HL-60 (cell line): ENCODE results near the gene TMEM98.

Experiments
- DNase-seq, 2 experiments: peaks; one replicate each; pipeline ENCODE4 v3.0.0-alpha.2; 2010 to 2020; ENCODE audit warnings: low read depth in 1 of 2, low spot score in 1 of 2
- H3K27ac ChIP-seq: fragments of 250-450 bp; sonication (Bioruptor Pico); replicated peaks from 2 replicates; pipeline ENCODE4 v1.5.1; 2020; ENCODE audit warnings: mild to moderate bottlenecking, moderate library complexity
- H3K27me3 ChIP-seq: fragments of 250-450 bp; sonication (Bioruptor Pico); 2 replicates; pipeline ENCODE4 v1.5.1; 2021; ENCODE audit warnings: mild to moderate bottlenecking, moderate library complexity; ENCODE audit not compliant: insufficient read depth, poor library complexity, severe bottlenecking
- H3K4me3 ChIP-seq: replicated peaks from 2 replicates; pipeline ENCODE4 v1.5.1; 2011; ENCODE audit warnings: mild to moderate bottlenecking, control low read depth, low read length; ENCODE audit not compliant: insufficient read depth
- GABPA ChIP-seq: IDR thresholded peaks from 2 replicates; pipeline ENCODE4 v1.6.1; 2012; ENCODE audit warnings: low read depth
- POLR2AphosphoS5 ChIP-seq: IDR thresholded peaks from 2 replicates; pipeline ENCODE4 v1.6.1; 2012; ENCODE audit warnings: low read depth
- SPI1 ChIP-seq: IDR thresholded peaks from 2 replicates; pipeline ENCODE4 v1.6.1; 2012; ENCODE audit warnings: low read depth, mild to moderate bottlenecking, borderline replicate concordance
- TF ChIP-seq, protein P1 (sequence below): IDR thresholded peaks from 2 replicates; pipeline ENCODE4 v1.6.1; 2012; ENCODE audit warnings: low read depth; ENCODE audit not compliant: insufficient replicate concordance
- TF ChIP-seq, protein P2 (sequence below): IDR thresholded peaks from one replicate; pipeline ENCODE4 v1.5.1; 2011; ENCODE audit warnings: low read length, control low read depth, inconsistent platforms; ENCODE audit not compliant: insufficient read depth

The TMEM98 gene

DNA sequence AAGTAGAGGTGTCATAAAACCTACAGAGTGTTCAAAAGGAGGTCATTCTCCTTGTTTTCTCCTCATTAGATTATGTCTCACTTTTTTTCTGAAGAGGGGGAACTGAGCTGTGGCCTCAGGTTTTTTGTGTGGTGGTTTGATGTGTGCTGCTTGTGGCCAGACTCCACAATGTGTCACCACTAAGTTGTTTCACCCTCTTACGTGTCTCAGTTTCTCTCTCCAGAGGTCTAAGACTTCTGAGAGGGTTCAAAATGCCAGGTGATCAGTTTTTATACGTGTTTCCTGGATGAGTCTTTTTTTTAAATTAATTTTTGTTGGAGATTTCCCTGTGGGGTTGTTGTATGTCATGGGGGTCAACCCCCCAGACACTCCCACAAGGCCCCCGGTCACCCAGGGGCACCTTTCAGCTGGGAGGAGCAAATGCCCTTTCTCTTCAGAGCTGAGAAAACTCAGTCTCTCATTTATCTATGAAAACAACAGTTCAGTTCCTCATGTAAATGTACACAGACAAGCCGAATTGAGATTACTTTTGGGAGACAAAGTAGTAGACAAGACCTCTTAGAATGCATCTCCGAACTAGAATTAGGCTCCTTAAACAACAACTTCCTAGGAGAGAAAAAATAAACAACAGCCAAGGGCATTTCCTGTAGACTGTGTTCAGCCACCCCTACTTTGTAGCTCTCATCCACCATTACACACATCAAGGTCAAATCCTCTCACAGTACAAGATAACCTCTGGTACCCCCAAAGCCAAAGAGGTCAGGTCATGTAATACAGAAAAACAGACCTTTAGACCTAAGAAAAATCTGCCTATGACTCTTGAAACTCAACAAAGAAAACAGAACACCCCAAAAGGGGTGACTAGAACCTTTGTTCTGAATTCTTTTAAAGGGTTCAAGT lies 23.9 kb upstream of the TMEM98 start:
- peaks cover 4% of the 10 kb centered on the region for H3K27me3 ChIP-seq
- H3K27ac ChIP-seq: no peak overlapping the region
- no peak for DNase-seq
- TF ChIP-seq, protein P1, sequence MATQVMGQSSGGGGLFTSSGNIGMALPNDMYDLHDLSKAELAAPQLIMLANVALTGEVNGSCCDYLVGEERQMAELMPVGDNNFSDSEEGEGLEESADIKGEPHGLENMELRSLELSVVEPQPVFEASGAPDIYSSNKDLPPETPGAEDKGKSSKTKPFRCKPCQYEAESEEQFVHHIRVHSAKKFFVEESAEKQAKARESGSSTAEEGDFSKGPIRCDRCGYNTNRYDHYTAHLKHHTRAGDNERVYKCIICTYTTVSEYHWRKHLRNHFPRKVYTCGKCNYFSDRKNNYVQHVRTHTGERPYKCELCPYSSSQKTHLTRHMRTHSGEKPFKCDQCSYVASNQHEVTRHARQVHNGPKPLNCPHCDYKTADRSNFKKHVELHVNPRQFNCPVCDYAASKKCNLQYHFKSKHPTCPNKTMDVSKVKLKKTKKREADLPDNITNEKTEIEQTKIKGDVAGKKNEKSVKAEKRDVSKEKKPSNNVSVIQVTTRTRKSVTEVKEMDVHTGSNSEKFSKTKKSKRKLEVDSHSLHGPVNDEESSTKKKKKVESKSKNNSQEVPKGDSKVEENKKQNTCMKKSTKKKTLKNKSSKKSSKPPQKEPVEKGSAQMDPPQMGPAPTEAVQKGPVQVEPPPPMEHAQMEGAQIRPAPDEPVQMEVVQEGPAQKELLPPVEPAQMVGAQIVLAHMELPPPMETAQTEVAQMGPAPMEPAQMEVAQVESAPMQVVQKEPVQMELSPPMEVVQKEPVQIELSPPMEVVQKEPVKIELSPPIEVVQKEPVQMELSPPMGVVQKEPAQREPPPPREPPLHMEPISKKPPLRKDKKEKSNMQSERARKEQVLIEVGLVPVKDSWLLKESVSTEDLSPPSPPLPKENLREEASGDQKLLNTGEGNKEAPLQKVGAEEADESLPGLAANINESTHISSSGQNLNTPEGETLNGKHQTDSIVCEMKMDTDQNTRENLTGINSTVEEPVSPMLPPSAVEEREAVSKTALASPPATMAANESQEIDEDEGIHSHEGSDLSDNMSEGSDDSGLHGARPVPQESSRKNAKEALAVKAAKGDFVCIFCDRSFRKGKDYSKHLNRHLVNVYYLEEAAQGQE: no peak
- H3K4me3 ChIP-seq: no peak overlapping the region

DNA sequence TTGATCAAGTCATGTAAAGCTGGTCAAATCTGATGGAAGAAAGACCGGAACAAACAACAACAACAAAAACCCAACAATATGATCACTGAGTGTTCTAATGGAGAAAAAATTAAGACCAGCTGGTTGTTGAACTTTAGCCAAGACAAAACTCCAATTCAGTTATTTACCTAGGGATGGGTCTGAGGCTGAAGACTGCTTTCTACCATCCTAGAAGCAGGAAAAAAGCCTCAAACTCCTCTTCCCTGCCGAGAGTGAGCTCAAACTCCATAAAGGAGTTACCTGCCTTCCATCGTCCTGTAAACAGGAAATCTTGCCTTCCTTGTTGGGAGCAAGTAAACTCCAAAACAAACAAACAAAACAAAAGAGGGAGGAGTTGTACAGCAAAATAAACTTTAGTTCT lies 23.1 kb upstream of the TMEM98 start:
- TF ChIP-seq POLR2AphosphoS5 (no peak), SPI1 (no peak), GABPA (no peak)
- TF ChIP-seq, protein P2, sequence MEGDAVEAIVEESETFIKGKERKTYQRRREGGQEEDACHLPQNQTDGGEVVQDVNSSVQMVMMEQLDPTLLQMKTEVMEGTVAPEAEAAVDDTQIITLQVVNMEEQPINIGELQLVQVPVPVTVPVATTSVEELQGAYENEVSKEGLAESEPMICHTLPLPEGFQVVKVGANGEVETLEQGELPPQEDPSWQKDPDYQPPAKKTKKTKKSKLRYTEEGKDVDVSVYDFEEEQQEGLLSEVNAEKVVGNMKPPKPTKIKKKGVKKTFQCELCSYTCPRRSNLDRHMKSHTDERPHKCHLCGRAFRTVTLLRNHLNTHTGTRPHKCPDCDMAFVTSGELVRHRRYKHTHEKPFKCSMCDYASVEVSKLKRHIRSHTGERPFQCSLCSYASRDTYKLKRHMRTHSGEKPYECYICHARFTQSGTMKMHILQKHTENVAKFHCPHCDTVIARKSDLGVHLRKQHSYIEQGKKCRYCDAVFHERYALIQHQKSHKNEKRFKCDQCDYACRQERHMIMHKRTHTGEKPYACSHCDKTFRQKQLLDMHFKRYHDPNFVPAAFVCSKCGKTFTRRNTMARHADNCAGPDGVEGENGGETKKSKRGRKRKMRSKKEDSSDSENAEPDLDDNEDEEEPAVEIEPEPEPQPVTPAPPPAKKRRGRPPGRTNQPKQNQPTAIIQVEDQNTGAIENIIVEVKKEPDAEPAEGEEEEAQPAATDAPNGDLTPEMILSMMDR: no peak
- TF ChIP-seq, protein P1: no peak
- peaks cover 4% of the 10 kb centered on the region for H3K27me3 ChIP-seq
- H3K4me3 ChIP-seq: no peak overlapping the region
- no peak overlapping the region for H3K27ac ChIP-seq
- no peak for DNase-seq

DNA sequence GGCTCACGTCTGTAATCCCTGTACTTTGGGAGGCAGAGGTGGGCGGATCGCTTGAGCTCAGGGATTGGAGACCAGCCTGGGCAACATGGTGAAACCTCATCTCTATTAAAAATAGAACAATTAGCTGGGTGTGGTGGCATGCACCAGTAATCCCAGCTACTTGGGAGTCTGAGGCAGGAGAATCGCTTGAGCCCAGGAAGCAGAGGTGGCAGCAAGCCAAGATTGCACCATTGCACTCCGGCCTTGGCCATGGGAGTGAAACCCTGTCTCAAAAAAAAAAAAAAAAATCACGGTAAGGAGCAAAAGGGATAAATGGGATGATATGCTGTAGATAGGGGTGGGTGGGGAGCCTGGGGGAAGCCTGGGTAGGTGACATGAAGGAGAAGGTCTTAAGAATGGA lies 20.4 kb upstream of the TMEM98 start:
- peaks cover 4% of the 10 kb centered on the region for H3K27me3 ChIP-seq
- no peak for TF ChIP-seq POLR2AphosphoS5
- no peak for TF ChIP-seq SPI1
- TF ChIP-seq, protein P1: no peak
- TF ChIP-seq GABPA: no peak
- TF ChIP-seq, protein P2: no peak
- no peak for DNase-seq
- no peak overlapping the region for H3K27ac ChIP-seq
- no peak overlapping the region for H3K4me3 ChIP-seq
